SKM-1 treated with dmso at 0.1 percent for 144 hours (cell line): Measurements from ENCODE around the gene CTNNA3.
"Not testable (repeated sequence)": the region's sequence is repeated elsewhere in the genome, so short reads cannot be mapped to it uniquely, and the experiment has no call there.

Source experiments
- DNase-seq: peaks from one replicate; lab custom pipeline; 2025; ENCODE audit not compliant: unreplicated experiment; lab: John Stamatoyannopoulos, UW

The CTNNA3 gene

DNA sequence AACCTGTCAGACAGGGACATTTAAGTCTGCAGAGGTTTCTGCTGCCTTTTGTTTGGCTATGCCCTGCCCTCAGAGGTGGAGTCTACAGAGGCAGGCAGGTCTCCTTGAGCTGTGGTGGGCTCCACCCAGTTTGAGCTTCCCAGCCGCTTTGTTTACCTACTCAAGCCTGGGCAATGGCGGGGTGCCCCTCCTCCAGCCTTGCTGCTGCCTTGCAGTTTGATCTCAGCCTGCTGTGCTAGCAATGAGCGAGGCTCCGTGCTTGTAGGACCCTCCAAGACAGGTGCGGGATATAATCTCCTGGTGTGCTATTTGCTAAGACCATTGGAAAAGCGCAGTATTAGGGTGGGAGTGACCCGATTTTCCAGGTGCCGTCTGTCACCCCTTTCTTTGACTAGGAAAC lies 1360.2 kb downstream of the CTNNA3 start:
- not testable (repeated sequence) for DNase-seq

DNA sequence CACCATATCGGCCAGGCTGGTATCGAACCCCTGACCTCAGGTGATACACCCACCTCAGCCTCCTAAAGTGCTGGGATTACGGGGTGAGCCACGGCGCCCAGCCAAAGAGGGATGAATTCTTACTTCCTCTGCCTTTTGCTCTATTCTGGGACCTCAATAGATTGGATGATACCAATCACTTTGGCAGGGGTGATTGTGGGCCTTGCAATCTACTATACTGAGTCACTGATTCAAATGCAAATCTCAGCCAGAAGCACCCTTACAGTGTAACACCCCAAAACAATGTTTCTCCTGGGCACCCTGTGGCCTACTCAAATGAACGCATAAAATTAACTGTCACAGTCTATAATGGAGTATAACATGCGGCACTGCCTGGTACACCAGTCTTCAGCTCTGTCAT lies 1366.8 kb downstream of the CTNNA3 start:
- DNase-seq, result no peak

DNA sequence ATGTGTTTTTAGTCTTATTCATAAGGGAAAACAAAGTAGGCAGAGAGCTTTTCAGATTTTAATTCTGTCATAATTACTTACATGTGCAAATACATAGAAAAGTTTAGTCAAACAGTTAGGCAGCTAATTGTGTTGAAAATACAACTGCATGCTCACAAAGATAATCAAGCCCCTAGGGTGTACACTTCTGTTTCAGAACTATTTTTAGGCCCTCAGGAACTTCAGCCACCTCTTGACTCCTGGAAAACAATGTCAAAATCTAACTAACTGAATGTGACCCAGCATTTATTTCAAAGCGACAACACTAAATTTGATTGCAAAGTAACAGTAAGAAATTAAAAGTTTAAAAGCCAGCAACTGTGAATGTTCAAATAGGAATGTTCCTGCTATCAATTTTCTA lies 1369.1 kb downstream of the CTNNA3 start:
- DNase-seq, result no peak

DNA sequence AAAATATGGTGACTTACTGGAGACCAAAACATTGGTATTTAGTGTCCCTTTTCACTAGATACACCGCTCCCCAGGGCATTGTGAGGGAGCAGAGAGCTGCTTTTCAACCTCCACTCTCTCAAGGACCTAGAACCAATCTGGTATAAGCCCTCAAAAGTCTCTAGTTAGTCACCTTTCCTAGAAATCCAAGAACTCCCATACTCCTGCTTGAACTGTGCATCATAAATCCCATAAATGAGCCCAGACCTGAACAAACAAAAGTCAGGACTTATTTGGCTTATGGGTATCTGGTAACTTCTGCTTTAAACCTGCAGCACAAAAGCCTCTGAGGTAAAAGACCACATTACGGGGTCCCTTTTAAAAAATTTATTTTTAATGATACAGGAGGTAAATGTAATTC lies 1373.2 kb downstream of the CTNNA3 start:
- no peak for DNase-seq

DNA sequence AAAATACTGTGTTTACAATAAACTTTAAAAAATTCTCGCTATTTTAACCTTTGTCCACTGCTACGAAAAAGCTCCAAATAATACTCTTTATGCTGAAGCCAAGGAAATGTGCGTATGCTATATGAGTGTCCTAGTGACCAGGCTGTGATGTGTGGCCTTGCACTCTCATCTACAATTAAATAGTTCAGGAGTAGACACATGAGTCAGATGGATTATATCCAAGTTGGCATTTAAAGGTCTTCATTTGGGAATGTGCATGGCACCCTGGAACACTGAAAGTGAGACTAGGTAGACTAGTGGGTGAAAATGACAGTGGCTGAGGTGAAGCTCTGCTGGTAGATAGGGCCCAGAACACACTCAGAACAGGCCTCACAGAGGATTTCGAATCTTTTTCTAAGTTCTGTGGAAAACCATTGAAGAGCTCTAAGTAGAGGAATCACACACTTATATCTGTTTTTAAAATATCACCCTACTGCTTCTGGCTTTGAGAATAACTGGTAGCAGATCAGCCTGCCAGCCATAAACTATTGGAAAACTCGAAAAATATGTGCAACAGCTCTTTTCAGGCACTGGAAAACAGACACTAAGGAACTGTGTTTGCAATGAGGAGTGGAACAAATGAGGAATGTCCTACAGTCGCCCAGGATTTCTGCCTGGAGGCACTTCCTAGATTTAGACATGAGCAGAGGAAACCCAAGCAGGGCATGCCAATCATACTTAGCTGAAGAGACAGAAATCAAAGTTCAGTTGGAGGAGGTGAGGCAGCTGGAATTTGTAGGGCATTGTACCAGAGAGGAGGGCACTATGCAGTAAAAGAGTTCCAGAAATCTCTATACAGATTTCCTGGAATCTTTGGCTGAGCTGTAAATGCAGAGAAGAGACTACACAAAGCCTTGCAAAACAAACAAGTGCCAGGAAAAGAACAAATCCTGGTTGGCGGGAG lies 1374.0 kb downstream of the CTNNA3 start:
- no peak for DNase-seq

DNA sequence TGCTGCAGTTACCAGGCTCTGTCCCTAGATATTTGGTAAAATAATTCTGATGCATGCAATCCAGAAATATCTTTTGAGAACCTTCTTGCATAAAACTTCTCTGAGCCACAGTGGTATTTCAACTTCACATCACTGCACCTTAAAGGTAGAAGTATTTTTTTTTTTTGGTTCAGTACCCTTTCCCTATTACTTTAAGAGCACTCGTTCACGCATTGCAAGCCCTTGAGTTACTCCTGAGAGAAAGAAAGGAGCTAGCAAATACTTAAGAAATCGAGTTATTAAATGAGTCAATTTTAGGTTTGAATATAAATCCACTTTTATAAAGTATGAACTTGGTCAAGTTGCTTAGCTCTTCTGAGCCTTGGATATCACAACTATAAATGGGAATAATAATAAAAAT lies 1377.2 kb downstream of the CTNNA3 start:
- DNase-seq, result no peak

DNA sequence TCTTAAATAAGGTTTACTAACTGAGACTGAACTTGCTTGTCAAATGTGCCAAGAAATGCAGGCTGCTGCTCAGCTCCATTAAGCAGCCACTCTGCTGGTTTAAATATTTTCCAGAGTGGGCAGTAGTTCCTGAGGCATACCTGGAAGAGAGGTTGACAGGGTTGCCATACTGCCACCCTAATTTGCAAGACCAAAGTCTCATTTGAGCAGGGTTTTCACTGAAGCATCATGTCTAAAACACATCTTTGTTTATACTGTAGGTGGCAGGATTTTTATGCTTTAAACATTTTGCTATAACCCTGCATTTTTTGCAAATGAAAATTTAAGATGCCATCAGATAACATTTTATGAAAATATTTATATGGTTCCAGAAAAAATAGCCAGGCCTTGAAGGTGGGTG lies 1388.2 kb downstream of the CTNNA3 start:
- DNase-seq, result no peak

DNA sequence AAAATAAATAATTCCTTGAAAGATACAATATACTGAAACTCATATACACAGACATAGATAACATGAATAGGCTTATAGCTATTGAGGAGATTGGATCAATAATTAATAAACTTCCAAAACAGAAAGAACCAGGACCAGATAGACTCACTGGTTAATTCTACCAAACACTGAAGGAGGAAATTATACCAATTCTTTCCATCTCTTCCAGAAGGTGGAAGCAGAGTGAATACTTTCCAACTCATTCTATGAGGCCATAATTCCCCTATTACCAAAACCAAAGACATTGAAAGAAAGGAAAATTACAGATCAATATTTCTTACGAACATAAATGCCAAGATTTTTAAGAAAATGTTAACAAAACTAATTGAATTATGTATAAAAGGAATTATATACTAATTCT lies 1394.9 kb downstream of the CTNNA3 start:
- no peak for DNase-seq

DNA sequence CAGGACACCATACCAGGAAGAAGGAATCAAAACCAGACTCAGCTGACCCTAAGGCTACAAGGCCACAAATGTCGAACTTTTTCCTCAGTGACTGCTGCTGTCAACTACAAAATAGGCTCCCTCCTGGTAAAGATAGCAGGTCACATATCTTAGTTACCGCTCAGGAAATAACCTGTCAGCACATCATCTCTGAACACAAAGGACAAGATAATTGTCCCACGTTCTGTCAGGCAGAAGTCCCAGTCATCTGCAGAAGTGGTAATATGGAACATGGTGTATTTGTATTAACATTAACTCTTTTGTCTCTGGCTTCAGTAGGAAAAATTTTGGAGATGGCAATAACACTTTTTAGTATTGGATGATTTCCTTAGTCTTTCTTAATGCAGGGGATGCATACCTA lies 1400.4 kb downstream of the CTNNA3 start:
- DNase-seq, result no peak

DNA sequence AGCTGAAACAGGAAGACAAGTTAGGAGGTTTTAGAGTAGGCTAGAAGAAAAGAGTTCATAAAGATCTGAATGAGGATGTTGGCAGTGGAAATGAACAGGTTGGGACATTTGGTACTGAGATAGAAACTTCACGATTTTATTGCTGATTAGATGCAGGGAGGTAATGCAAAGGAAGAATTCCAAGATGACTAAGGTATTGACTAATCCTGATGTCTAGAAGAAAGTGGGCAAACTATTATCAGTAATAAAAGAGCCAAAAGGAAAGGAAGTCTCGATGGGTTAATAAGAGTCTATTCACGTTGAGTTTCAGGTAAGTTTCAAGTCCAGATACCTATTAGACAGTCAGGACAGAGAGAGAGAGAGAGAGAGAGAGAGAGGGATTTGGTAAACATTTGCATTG lies 1401.5 kb downstream of the CTNNA3 start:
- DNase-seq, result no peak

DNA sequence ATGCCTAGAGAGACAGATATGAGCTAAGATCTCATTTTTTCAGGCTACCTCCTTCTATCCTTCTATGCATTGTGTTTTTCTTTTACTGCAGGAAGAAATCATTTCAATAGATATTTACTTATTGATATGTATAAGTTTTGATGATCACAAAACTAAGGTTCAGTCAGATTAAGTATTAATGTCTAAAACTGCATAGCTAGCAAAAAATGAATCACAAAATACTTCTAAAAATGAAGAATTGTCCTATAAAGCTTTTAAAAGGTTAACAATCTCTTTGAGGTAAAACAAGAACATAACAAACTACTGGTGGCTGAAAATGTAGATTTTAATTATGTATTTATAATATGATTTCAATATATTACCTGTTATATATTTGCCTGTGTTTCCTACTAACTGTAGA lies 1403.1 kb downstream of the CTNNA3 start:
- DNase-seq, result no peak

DNA sequence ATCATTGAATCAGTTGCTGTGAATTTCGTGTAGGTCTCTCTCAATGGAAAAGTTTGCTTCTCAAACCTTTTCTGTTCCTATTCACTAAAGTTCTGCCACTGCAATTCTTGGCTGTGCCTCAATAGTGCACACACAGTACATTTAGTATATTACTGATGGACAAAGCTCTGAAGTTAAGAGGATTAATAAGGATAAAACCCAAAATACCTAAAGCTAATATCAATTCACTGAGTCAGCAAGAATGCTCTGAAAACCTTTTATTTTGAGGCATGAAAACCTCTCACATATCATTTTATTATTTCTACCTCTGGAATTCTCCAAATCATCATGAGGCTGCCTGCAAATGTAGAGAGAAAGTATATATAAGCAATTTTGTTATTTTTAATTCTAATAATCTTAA lies 1403.5 kb downstream of the CTNNA3 start:
- no peak for DNase-seq

DNA sequence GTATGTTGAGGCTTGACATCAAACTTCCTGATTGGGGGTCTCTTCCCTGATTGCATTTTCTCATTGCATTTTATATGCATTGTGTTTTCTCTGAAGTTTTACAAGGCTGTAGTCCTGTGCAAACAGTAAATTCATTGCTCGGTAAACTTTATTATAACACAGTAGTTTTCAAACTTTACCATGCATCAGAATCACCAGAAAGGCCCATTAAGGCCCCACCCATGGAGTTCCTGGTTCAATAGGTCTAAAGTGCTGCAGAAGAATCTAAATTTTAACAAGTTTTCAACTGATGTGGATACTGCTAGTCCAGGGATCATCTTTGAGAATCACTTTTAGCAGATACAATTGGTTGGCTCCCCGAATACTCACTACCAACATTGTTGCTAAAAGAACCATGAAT lies 1404.9 kb downstream of the CTNNA3 start:
- no peak for DNase-seq

DNA sequence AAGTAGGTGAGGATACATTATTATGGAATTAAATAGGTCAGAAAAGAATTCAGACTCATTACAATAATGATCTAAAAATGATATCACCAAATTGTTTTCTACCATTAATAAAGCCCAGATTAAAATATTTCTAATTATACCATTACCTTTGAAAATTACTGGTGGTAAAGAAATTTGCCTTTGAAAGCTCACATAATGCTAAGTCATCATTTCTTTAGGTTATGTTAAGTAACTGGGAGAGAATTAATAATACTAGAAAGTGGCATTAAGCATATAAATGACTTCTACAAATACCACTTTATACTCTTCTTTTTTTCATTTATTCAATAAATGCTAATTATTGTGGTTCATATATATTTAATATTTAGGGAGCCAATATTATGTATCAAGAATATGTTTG lies 1411.4 kb downstream of the CTNNA3 start:
- DNase-seq, result no peak

DNA sequence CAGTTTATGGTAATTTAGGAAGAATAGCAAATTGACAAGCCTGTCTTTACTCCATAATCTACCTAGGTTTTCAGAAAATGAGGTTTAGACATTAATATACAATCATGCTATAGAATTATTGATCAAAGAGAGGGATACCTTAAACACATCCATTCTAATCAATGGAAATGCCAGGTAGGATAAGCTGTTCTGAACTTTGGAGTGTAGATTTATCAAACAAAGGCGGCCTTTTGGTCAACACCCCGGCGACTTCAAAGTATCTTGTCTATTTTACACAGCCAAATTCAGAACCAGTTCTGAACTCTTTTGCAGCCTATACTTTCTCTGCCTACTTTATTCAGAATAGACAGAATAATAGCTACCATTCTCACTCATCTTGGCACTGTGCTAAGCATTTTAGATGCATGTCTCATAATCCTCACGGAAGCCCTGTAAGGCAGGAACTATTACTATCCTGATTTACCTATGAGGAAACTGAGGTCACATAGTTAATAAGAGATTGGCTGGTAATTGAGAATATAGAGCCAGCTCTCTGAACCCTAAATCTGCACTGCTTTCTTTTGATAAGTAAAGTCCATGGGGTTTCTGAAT lies 1412.0 kb downstream of the CTNNA3 start:
- DNase-seq, result no peak

DNA sequence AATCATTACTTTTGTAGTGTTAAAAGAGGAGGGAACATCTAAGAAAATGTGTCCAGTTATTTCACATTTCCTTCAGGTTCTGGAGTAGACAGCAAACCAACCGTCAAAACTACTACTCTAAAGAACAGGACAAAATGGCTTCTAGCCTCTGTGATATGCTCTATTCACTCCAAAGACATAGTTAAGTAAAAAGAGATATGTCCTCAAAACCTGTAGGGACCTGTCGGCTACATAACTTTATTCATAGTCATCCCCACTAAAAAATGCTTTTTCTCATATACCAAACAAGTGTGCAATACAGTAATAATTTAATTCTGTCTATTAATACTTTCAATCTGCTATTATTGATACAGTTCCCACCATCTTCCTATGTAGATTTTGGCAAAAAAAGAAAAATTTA lies 1412.9 kb downstream of the CTNNA3 start:
- no peak for DNase-seq

DNA sequence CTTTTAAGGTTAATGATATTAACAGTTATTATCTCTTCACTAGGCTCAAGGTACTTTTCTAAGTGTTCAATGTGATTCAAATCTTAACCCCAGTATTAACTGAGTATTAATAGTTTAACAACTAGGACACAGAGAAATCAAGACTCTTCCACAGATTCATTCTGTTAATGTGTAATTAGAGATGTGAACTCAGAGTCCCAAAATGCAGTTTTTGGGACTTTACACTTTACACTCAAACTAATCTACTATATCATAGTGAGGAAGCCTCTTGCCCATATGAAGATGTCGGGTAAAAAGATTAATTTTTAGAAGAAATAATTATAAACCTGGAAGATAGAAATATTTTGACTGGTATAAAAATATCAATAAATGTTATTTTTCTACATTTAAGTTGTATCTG lies 1414.7 kb downstream of the CTNNA3 start:
- no peak for DNase-seq

DNA sequence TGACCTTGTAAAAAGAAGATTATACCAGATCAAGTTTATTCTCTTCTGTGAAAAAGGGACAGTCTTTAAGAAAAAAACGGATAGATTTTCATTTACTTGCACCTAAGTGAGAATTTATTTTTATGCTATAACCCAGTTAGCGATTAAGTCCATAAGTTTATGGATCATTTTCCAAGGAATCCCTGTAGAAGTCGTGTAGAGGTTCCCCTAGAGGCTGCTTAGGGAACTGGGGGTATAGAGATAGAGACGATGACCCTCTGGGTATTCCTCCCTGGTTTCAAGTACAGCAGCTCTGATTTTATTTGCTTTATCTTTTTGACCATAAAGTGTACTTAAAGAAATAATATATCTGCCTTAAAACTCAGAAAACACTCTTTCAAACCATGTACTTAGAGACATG lies 1418.5 kb downstream of the CTNNA3 start:
- DNase-seq, result no peak

DNA sequence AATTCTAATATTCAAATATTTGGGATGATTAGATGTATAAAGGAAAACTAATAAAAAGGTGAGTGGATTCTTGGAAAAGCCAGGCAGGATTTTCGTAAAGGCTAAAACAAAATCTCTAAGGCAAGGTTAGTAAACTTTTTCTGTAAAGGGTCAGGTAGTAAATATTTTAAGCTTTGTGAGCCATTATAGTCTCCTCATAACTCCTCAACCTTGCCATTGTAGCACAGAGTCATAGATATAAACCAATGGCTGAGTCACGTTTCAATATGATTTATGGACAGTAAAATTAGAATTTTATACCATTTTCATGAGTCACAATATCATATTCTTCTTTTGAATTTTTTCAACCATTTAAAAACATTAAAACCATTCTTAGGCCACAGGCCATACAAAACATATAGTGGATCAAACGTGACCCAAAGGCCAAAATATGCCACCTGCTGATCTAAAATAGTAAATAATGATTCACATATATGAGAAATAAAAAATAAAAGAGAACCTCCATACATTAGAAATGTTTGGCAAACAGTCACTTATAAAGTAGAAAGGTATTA lies 1422.0 kb downstream of the CTNNA3 start:
- no peak for DNase-seq

DNA sequence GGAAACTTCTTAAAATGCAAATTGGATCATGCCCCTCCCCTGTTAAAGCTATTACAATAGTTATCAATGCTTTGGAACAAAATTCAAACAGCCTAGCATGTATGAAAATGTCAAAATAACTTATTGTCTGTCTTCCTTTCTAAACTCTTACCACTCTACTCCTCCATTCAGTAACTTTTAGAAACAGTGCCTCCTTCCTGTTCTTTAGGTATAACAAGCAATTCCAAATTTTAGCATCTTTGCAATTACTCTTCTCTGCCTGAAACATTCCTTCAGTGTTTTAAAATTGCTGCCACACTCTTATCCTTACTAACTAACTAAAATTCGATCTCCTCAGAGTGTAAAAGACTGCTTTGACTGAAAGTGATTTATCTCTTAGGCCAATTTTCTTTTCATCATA lies 1430.6 kb downstream of the CTNNA3 start:
- no peak for DNase-seq

DNA sequence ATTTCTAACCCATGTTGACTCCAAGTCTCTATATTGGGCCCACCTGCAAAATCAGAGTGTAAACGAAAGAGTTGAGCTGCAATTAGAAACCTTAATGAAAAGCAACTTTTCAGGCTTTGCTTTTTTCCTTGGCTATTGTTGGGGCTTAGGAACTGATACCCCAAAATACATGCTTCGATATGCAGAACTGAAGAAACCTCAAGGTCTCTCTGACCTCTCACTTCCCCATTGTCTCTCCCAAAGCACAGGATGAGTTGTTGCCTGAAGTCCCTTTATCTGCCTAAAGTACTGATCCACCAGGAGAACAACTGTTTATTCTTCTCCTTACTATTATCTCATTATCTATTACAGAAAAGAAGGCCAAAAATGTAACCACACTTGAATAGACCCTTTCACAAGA lies 1436.2 kb downstream of the CTNNA3 start:
- DNase-seq, result peak; percentile 10

DNA sequence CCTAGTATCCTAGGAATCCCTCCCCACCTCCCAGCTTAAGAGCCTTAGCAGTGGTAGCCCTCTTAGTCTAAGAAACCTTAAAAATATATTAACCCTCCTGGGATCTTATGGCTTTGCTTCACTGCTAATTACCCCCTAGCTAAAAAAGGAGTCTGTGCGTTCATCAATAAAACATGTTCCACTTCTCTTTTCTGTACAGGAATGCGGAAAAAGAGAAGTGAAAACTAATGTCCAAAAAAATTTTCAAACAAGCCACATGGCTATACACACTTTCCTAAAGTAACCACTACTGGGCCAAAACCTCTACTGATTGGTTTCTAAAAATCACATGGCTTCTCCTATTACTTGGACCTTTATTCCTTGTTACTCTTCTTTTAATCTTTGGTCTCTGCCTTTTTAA lies 1437.3 kb downstream of the CTNNA3 start:
- DNase-seq, result peak; percentile 19
